Measurements from ENCODE around the gene SLAIN1.
"Not testable (repeated sequence)": the region's sequence is repeated elsewhere in the genome, so short reads cannot be mapped to it uniquely, and the experiment has no call there.

Gene SLAIN1

DNA sequence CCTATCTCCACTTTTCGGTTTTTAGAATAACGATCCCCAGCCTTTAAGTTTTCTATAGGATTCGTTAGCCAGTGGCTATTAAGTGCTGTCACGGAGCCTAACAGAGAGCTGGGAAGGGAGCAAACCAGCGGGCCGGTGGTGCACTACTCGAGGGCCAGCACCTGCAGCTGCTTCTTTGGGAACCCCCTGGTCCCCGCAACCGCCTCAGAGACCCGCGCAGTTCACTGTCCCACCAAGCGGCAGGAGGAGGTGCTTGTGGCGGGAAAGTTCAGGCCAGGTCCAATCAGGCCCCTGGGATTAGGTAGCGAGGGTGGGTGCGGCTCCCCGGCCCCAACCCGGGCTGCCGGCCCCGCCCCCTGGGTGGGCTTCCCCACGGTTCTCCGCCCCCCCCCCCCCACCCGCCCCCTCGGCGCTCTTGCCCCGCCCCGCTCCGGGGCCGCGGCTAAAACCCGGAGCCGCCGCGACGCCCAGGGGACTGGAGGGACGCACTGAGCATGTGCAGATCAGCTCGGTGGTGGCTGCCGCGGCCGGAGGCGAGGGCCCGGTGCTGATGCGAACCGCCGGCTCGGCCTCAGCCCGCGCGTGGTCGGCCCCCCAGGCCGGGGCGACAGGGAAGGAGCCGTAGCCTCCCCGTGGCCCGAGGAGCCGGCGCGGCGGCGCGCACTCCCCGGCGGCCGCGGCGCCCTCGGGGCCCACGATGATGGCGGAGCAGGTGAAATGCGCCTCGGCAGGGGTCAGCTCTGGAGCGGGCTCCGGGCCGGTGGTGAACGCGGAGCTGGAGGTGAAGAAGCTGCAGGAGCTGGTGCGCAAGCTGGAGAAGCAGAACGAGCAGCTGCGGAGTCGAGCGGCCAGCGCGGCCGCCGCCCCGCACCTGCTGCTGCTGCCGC, at the start of gene SLAIN1:
Gene SLAIN1 (plus strand): TSS at position 471 of the 887 bp plus-strand sequence. CDS start 227 bp downstream, at position 698.
- peak; percentile 77 for DNase-seq

DNA sequence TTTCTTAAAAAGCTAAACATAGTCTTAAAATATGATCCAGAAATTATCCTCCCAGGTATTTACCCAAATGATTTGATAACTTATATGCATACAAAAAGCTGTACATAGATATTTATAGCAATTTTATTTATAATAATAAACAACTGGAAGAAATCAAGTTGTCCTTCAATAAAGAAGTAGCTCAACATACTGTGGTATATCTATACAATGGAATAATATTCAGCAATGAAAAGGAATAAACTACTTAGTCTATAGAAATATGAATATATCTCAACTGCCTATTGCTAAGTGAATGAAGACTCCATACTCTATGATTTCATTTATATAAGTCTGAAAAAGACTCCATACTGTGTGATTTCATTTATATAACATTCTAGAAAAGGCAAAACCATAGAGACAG, 47.1 kb upstream of the SLAIN1 start:
- no peak for DNase-seq

DNA sequence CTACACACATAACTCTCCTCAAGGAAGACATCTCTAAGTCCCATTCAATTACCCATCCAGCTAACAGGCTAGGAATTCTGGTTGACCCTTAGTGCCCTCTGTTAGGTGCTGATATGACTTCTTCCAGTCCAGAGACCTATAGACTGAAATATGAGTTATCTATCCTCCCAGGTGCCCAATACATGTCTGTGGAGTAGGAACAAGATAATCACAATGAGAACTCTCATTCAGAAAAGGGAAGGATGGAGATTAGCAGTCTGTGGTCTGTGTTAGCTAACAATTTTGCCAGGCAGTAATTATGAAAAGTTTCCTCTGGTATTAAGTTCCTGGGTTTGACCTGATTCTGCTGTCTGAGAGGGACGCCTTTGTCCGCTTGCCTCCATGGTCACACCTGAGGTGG, 44.2 kb upstream of the SLAIN1 start:
- DNase-seq = no peak

DNA sequence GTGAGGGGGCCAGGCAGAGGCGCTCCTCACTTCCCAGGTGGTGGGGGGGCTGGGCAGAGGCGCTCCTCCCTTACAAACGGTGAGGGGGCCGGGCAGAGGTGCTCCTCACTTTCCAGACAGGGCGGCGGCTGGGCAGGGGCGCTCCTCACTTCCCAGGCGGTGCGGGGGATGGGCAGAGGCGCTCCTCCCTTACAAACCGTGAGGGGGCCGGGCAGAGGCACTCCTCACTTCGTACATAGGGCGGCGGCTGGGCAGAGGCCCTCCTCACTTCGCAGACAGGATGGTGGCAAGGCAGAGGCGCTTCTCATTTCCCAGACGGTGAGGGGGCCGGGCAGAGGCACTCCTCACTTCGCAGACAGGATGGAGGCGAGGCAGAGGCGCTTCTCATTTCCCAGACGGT, 37.5 kb upstream of the SLAIN1 start:
- not testable (repeated sequence) for DNase-seq

DNA sequence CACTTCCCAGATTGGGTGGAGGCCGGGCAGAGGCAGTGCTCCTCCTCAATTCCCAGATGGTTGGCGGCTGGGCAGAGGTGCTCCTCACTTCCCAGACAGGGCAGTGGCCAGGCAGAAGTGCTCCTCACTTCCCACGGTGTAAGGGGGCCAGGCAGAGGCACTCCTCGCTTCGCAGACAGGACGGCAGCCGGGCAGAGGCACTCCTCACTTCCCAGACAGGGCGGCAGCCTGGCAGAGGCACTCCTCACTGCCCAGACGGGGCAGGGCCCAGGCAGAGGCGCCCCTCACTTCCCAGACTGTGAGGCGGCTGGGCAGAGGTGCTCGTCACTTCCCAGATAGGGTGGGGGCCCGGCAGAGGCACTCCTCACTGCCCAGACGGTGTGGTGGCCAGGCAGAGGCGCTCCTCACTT, 36.6 kb upstream of the SLAIN1 start:
- no peak for DNase-seq

DNA sequence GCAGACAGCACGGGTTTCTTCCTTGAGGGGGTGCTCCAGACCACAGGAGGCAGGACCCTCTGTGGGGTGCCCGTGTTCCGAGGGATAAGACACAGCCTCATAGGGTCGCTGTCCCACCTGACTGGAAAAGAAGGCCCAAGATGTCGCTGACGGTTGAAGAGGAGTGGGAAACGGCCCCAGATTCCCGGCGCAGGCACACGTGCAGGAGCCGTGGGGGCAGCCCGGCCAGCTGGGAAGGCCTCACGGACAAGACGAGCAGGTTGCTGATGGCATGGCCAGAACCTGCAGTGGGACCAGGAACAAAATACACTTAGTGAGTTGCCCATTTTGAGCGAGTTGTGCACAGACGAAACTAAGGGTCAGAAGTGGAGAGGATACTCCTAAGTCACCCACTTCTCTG, 35.2 kb upstream of the SLAIN1 start:
- not testable (repeated sequence) for DNase-seq

DNA sequence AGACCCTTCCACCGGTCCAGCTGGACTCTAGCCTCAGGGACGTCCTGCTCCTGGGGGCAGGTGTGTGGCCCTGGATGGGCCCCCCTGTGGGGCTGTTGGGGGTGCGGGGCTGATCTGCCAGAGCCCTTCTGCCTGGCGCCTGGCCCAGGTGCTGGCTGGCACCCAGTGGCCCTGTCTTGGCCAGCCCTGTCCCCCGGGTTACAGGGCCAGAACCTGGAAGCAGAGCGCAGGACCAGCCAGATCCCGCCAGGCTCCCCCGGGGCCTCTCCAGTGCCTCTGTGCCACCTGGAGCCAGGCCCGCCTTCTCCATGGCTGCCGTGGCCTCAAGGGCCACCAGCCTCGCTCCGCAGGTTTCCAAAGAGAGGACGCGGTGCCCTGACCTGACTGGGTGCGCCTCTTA, 34.7 kb upstream of the SLAIN1 start:
- not testable (repeated sequence) for DNase-seq

DNA sequence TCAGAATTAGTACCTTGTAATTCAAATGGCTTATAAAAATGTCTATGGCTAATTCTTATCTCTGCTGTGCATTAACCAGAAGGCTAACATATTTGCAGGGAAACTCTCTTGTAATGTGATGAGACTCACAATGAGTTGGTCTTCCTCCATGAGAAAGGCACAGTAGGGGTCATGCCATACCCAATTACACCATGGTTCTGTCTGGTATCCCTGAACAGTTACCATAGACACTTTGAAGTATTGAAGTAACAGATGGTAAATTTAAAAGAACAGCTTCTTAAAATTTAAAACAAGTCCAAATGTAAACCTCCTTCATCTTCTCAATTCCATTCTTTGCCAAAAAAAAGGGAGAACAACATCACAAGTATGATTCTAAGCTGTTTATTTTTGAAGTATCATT, 22.6 kb upstream of the SLAIN1 start:
- DNase-seq = no peak

DNA sequence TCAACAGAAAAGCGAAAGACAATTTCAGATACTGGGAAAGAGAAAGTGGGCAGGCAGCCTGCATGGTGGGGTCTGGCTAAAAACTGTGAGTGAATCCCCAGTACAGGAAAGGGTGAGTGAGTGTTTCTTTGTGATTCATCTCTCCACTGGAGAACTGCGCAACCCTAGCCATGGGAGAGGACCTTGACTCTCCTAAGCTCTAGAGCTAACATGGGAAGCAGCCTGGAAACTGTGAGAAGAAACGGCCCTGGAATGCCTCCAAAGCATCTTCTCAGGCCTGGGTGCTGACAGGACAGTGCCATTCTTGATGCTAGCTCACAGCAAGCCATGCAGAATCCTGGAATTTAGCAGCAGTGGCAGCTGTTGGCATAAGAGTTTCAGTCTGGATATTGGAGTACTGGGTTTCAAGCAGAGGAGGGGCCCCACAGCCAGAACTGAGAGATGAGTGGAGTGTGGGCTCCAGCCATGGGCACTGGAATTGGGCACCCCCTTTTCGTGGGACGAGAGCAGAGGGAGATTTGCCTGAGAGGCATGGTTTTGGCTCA, 18.7 kb upstream of the SLAIN1 start:
- no peak for DNase-seq

DNA sequence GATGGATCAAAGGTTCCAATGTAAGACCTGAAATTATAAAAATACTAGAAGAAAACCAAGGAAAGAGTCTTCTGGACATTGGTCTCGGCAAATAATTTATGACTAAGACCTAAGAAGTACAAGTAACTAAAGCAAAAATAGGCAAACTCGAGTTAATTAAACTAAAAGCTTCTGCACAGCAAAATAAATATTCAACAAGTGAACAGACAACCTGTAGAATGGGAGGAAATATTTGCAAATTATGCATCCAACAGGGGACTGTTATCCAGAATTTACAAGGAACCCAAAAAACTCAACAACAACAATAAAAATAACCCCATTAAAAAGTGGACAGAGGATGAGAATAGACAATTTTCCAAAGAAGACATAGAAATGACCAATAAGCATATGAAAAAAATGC, 9.7 kb upstream of the SLAIN1 start:
- DNase-seq = no peak

DNA sequence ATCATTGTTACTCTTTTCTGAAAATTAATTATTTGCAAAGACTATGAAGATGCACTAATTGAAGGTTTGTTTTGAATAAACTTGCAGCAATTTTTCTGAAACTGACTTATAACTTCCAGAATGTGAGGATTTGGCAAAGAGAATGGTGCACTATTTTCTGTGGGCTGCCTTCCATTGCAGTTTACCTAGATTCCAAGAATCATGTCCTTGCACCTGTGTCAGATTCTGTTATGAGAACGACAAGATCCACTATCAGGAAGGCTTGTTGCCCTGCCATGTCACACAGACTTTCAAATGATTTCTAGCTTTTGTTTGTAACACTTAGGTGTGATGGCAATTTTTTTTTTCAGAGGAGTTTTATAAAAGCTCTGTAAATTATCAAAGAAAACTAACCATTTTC, 5.6 kb upstream of the SLAIN1 start:
- no peak for DNase-seq

DNA sequence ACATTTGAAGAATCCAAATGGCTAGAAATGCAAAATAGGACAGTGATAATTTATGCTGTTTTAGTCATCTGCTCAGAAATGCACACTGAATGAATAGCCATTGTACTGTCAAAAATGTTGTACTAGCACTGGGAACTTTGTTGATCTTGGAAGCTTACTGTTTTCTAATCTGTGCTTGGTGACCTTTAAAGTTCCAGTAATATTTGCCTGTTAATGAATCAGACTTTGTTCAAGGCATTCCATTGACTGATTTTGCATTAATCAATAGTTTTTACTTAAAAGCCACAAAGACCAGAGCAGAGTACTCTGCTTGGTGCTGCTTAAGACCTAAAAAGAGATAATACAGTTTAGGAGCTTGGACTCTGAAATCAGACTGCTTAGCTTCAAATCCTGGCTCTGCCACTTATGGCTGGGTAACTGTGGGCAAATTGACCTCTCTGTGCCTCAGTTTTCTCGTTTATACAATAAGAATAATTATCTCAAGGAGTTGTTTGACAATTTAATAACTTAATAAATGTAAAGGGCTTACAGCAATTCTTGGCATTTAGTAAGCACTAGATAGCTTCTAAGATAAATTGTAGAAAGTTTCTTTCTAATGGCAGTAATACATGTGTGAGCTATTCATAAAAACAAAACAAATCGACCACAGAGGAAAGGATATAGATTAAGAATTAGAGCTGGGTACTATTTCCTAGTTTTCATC, 4.6 kb upstream of the SLAIN1 start:
- DNase-seq = no peak

DNA sequence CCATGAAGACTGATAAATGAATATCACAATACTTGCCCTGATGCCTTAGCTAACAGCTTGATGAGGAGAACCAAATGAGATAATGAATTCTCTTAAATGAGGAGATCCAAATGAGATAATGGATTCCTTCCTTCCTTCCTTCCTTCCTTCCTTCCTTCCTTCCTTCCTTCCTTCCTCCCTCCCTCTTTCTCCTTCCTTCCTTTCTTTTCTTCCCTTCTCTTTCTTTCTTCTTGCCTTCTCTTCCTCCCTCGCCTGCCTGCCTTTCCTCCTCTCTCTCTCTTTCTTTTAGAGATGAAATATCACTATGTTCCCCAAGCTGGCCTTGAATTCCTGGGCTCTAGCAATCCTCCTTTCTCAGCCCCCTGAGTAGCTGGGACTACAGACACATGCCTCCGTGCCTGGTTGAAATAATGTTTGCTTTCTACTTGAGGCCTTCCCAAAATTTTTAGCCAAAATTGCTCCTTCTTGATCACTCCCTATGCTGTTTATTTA, 4.0 kb upstream of the SLAIN1 start:
- DNase-seq = no peak

DNA sequence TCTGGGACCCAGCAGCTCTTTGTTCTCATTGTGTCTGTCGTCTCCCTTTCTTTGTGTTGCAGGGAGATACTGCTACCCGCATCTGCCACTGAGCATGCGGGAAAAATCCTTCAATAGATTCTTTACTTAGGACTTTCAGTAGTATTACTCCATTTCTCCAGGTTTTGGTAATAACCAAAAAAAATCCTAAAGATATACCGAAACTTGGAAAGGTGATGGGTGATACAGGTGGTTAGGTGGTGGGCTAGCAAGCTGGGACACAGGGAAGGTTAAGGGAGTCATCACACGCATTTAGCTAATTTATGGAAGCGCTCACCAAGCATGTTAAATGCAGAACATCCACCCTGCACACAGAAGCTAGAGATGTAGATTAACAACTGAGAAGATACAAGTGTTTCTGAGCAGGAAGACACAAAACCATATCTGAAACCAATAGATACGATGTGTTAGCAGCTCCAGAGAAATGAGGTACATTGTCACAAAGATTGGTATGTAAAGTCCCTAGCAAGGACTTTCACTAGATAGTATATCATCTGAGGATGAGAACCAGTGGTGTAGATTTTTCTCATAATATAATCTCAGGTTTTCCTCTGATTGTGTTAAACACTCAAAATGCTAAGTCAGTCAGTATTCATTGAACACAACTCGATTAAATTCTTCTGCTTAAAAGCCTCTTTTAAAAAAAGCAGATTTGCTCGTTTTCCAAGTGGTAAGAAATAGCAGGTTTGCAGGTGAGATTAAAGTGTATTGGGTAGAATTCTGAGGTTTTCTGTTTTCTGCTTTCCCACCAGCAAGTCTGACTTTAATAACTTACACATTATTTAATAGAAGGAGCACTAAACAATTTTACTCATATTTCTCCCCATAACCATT, 1.2 kb upstream of the SLAIN1 start:
- no peak for DNase-seq

DNA sequence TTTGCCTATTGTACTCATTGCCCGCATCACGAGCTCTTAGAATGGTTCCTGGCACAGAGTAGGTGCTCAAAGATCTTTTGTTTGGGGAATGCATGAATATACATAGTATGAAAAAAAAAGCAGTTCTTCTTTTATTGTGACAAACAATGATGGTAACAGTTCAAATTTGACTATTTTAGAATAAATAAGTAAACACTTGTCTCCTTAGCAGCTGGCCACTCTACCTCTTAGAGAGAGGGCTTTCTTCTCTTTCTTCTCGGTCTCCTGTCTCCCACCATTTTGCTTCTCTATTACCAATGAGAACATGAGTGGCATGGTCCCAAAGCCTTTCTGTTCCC, 639 bp upstream of the SLAIN1 start:
- DNase-seq = no peak

DNA sequence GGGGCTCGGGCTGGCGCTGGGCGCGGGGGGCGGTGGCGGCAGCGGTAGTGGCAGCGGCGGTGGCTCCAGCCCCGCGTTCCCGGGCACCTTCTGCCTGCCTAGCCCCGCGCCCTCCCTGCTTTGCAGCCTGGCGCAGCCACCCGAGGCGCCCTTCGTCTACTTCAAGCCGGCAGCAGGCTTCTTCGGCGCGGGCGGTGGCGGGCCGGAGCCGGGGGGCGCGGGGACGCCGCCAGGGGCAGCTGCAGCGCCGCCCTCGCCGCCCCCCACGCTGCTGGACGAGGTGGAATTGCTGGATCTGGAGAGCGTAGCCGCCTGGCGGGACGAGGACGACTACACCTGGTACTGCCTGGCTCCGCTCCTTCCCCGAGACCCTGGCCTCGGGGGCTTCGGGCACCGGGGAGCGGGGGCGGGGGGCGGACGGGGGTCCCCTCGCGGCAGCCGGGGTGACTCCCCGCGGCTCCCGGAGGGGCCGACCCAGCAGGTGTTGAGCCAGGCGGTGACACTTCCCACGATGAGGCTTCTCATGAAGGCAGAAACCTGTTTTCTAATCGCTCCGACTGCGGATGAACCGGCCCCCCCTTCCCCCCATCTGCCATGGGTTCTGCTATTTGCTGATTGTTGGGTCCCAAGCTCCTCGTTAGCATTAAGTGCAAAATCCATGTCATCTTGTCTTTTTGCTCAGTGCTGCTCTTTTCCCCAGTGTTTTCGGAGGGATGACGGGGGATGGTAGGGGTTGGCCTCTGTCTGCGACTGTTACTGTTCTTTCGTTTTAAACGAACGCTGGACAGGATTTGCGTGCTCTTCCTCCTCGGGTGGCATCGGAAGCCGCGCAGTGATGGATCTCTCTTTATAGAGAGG, 943 bp downstream of the SLAIN1 start:
- DNase-seq = no peak

DNA sequence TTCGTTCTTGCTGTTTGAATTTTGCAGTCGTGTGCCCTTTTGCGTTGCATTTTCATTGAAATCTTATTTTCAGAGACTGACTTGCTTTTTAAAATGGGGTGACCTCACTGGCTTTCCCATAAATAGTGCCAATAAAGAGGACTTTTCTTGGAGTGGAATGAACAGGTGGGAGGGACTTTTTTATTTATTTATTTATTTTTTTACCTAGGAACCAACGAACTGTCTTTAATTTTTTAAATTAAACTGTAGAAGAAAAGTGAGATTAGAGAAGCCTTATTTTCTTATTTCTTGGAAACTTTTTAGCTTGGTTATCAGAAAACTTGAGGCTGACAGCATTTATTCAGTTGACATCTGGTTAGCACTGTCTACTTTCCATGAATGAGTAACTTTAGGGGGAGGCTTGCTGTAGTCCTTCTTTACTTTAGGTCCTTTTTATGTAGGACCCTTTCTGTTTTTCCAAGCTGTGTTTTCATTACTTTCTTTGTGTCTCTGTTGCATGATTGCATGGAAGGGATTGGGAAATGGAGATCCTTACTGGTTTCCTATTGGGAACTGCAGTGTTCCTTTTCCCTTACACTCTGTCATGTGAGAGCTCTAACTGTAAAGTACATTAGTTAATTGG, 1.7 kb downstream of the SLAIN1 start:
- DNase-seq = no peak

DNA sequence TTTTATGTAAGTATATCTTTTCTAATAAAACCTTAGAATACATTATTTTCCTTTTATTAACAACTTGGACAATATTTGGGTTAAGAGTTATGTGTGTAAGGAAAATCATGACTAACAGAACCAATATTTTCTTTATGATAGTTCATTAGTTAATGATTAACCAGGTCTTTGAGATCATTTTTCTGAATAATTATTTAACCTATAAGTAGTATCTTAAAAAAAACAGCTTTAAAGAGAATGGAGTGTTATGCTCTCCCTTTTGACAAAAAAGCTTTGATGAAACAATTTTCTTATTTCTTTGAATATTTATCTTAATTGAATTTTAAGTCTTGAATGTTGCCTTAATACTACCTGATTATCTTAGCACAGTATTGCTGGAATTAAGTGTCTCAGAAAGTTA, 3.8 kb downstream of the SLAIN1 start:
- no peak for DNase-seq

DNA sequence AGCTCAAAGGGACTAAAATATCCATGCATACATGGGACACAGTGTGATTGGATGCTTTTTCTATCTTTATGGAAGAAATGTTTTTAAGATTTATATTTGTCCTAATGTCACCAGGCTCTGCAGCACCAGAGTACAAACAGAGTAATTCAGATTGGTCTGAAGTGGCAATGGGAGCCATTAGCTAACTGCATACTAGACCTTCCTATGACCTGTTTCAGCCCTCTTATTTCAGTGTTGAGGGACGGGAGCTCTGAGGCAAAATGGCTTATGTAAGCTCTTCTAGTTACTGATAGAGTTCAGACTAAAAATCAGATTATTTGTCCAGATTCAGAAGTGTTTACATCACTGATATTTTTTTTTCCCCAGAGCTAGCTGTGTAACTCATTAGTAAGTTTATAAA, 4.9 kb downstream of the SLAIN1 start:
- DNase-seq = no peak

DNA sequence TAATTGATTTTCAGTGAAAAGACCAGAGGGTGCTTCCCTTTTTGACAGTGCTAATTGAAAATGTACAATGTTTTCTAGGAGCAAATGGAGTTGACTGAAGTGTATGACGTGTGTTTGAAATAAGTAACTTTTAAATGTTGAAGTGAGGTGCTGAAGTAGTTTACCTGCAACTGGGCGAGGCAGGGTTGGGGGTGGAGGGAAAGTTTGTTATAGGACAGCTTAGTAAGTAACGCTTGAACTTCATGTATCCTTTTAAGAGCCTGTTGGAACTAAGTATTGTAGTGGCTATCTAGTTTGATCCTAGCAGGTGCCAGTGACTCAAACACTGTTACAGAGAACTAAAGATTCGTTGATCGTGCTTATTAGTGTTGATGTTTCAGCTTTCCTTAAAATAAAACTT, 5.9 kb downstream of the SLAIN1 start:
- no peak for DNase-seq

DNA sequence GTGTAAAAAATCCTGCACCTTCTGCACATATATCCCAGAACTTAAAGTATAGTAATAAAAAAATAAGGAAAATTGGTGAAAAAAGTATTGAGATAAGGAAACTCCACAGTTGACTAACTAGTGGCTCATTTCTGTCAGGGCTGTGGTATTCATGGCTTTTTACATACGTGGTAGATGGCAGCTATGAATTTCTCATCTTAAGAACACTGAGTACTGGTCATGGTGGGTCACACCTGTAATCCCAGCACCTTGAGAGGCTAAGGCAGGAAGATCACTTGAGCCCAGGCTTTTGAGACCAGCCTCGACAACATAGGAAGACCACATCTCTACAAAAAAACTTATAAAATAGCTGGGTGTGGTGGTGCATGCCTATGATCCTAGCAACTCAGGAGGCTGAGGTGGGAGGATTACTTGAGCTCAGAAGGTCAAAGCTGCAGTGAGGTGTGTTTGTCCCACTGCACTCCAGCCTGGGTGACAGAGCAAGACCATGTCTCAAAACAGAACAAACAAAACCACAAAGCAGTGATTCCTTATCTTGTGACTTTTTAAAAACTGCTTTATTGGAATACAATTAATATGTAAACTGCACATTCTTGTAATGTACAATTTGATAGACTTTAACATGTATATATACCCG, 16.8 kb downstream of the SLAIN1 start:
- no peak for DNase-seq

All from NCI-H1105 (cell line).